GM23338 (cell line): ENCODE measurements around the gene NTRK3. TPM values are rescaled to one million over a fixed set of nuclear protein-coding genes. Genes with fewer than 3 reads are reported as not detected.

Source experiments
- ATAC-seq: fragments of 200-7000 bp; cut with Tn5 transposase; 3 replicates; pipeline ENCODE4 v1.9.1; 2020
- DNase-seq: peaks from one replicate; pipeline ENCODE4 v3.0.0-alpha.2; 2015; ENCODE audit warnings: low spot score
- H2AFZ ChIP-seq: fragments of 200-600 bp; sonication (generic); 2 replicates; pipeline ENCODE4 v1.8.0; 2016; ENCODE audit warnings: antibody characterized with exemption, mild to moderate bottlenecking, moderate library complexity
- H3F3A ChIP-seq: fragments of 200-600 bp; sonication (generic); replicated peaks from 2 replicates; pipeline ENCODE4 v1.8.0; 2017; ENCODE audit warnings: antibody characterized with exemption, mixed run types, low read depth
- H3K27ac ChIP-seq: fragments of 200-600 bp; sonication (generic); 2 replicates; pipeline ENCODE4 v1.6.1; 2016; ENCODE audit warnings: low read depth
- H3K27me3 ChIP-seq: fragments of 200-600 bp; sonication (generic); 2 replicates; pipeline ENCODE4 v1.8.0; 2016; ENCODE audit warnings: mild to moderate bottlenecking, mixed run types, moderate library complexity; ENCODE audit not compliant: insufficient read depth
- H3K36me3 ChIP-seq: fragments of 200-600 bp; sonication (generic); 2 replicates; pipeline ENCODE4 v1.8.0; 2016; ENCODE audit warnings: mild to moderate bottlenecking; ENCODE audit not compliant: insufficient read depth
- H3K4me1 ChIP-seq: fragments of 200-600 bp; sonication (generic); 2 replicates; pipeline ENCODE4 v1.8.0; 2016; ENCODE audit warnings: mild to moderate bottlenecking, moderate library complexity; ENCODE audit not compliant: insufficient read depth
- H3K4me2 ChIP-seq: fragments of 200-600 bp; sonication (generic); 2 replicates; pipeline ENCODE4 v1.7.1; 2017; ENCODE audit warnings: mixed run types
- H3K4me3 ChIP-seq: fragments of 200-600 bp; sonication (generic); 2 replicates; pipeline ENCODE4 v1.6.1; 2016; ENCODE audit warnings: mixed run types
- H3K79me2 ChIP-seq: fragments of 200-600 bp; sonication (generic); replicated peaks from 2 replicates; pipeline ENCODE4 v1.8.0; 2017; ENCODE audit warnings: mild to moderate bottlenecking; ENCODE audit not compliant: insufficient read depth
- H3K9me2 ChIP-seq: fragments of 200-600 bp; sonication (generic); 2 replicates; pipeline ENCODE4 v1.8.0; 2017; ENCODE audit not compliant: insufficient read depth
- H4K20me1 ChIP-seq: fragments of 200-600 bp; sonication (generic); replicated peaks from 2 replicates; pipeline ENCODE4 v1.8.0; 2017; ENCODE audit warnings: mild to moderate bottlenecking; ENCODE audit not compliant: insufficient read depth
- H3K27ac Mint-ChIP-seq: 2 replicates; pipeline ENCODE4 v1.8.0; 2020; ENCODE audit warnings: inconsistent platforms, mild to moderate bottlenecking, moderate library complexity, mixed read lengths
- H3K27me3 Mint-ChIP-seq: 3 replicates; pipeline ENCODE4 v1.8.0; 2022; ENCODE audit warnings: low read depth, mild to moderate bottlenecking, moderate library complexity, mixed read lengths, inconsistent platforms; ENCODE audit not compliant: insufficient read depth, poor library complexity
- H3K36me3 Mint-ChIP-seq: 3 replicates; pipeline ENCODE4 v1.8.0; 2021; ENCODE audit warnings: low read depth, mild to moderate bottlenecking, inconsistent platforms, moderate library complexity, mixed read lengths
- H3K4me1 Mint-ChIP-seq: 3 replicates; pipeline ENCODE4 v1.8.0; 2020; ENCODE audit warnings: mild to moderate bottlenecking, inconsistent platforms, mixed read lengths
- H3K4me3 Mint-ChIP-seq: 3 replicates; pipeline ENCODE4 v1.8.0; 2021; ENCODE audit warnings: moderate library complexity, mild to moderate bottlenecking, inconsistent platforms, mixed read lengths
- H3K9me3 Mint-ChIP-seq: 3 replicates; pipeline ENCODE4 v1.8.0; 2020; ENCODE audit warnings: moderate library complexity, mild to moderate bottlenecking, inconsistent platforms, mixed read lengths
- CREB1 ChIP-seq: fragments of 250-450 bp; sonication (Bioruptor Pico); IDR thresholded peaks from 2 replicates; pipeline ENCODE4 v1.5.0; 2020; ENCODE audit warnings: low read depth, mild to moderate bottlenecking, moderate library complexity
- CTCF ChIP-seq, 2 experiments: fragments of 200-600 bp in 1 of 2; sonication (generic) in 1 of 2; conservative IDR thresholded peaks; 2 replicates each; pipeline versions ENCODE4 v1.5.1 to v1.6.1; 2016 to 2017; ENCODE audit warnings: antibody characterized with exemption in 2 of 2, low read depth in 2 of 2, mild to moderate bottlenecking in 2 of 2, moderate library complexity in 1 of 2
- EZH2 ChIP-seq: fragments of 200-600 bp; sonication (generic); IDR thresholded peaks from one replicate; pipeline ENCODE4 v1.8.0; 2017; ENCODE audit warnings: antibody characterized with exemption, mild to moderate bottlenecking, low read depth; ENCODE audit not compliant: unreplicated experiment
- EZH2phosphoT487 ChIP-seq: fragments of 200-600 bp; sonication (generic); IDR thresholded peaks from one replicate; pipeline ENCODE4 v1.8.1; 2018; ENCODE audit warnings: antibody characterized with exemption; ENCODE audit not compliant: unreplicated experiment
- JUNB ChIP-seq: IDR thresholded peaks from one replicate; pipeline ENCODE4 v1.6.1; 2016; ENCODE audit warnings: antibody characterized with exemption; ENCODE audit not compliant: unreplicated experiment
- NANOG ChIP-seq: IDR thresholded peaks from 2 replicates; pipeline ENCODE4 v1.6.1; 2016; ENCODE audit warnings: antibody characterized with exemption, borderline replicate concordance
- STAT1 ChIP-seq: IDR thresholded peaks from one replicate; pipeline ENCODE4 v1.6.1; 2016; ENCODE audit warnings: antibody characterized with exemption; ENCODE audit not compliant: unreplicated experiment
- ZNF114 ChIP-seq: fragments of 250-450 bp; sonication (Bioruptor Pico); IDR thresholded peaks from 2 replicates; pipeline ENCODE4 v1.5.0; 2020; ENCODE audit warnings: mild to moderate bottlenecking, moderate library complexity
- polyA plus RNA-seq: library from polyadenylated mRNA; unstranded; fragments of >200 nt; fragmentation: Nextera tagmentation; extraction: Ambion mirVana; gene quantifications from 2 replicates; pipeline ENCODE4 v1.2.1, GENCODE V29; 2016
- total RNA-seq: library from RNA; depleted of rRNA; stranded (reverse); fragments of >200 nt; shearing (Covaris generic); gene quantifications from 2 replicates; pipeline ENCODE4 v1.2.3, GENCODE V29; 2014
- TF ChIP-seq, protein P1 (sequence below): IDR thresholded peaks from one replicate; pipeline ENCODE4 v1.6.1; 2018; ENCODE audit warnings: antibody characterized with exemption; ENCODE audit not compliant: unreplicated experiment
- TF ChIP-seq, protein P2 (sequence below): IDR thresholded peaks from 2 replicates; pipeline ENCODE4 v1.6.1; 2016; ENCODE audit warnings: antibody characterized with exemption

Gene NTRK3
- total and polyA plus RNA-seq, 2 experiments from 2014 or later, result 3.1 to 5.3 TPM

GRCh38 chr15:88221836-88222235, 34.7 kb downstream of the NTRK3 start (continued):
- TF ChIP-seq, protein P1, sequence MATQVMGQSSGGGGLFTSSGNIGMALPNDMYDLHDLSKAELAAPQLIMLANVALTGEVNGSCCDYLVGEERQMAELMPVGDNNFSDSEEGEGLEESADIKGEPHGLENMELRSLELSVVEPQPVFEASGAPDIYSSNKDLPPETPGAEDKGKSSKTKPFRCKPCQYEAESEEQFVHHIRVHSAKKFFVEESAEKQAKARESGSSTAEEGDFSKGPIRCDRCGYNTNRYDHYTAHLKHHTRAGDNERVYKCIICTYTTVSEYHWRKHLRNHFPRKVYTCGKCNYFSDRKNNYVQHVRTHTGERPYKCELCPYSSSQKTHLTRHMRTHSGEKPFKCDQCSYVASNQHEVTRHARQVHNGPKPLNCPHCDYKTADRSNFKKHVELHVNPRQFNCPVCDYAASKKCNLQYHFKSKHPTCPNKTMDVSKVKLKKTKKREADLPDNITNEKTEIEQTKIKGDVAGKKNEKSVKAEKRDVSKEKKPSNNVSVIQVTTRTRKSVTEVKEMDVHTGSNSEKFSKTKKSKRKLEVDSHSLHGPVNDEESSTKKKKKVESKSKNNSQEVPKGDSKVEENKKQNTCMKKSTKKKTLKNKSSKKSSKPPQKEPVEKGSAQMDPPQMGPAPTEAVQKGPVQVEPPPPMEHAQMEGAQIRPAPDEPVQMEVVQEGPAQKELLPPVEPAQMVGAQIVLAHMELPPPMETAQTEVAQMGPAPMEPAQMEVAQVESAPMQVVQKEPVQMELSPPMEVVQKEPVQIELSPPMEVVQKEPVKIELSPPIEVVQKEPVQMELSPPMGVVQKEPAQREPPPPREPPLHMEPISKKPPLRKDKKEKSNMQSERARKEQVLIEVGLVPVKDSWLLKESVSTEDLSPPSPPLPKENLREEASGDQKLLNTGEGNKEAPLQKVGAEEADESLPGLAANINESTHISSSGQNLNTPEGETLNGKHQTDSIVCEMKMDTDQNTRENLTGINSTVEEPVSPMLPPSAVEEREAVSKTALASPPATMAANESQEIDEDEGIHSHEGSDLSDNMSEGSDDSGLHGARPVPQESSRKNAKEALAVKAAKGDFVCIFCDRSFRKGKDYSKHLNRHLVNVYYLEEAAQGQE, result no peak
- TF ChIP-seq CTCF (conservative IDR thresholded peaks at IDR 0.05; ENCODE audit: low read depth in 2 of 2) (no peak), STAT1 (no peak), CREB1 (CRISPR knock-in tag) (no peak), ZNF114 (CRISPR knock-in tag) (no peak), NANOG (no peak)

GRCh38 chr15:88220443-88221335, 35.9 kb downstream of the NTRK3 start:
- no peaks in the 10 kb centered on the region for H3K27me3 Mint-ChIP-seq
- H3K27ac Mint-ChIP-seq, result no peak overlapping the region
- Histone ChIP-seq H3F3A (no peaks in the 10 kb centered on the region), H3K27ac (no peak overlapping the region), H3K4me3 (no peak overlapping the region), H3K4me1 (no peaks in the 10 kb centered on the region), H4K20me1 (no peaks in the 10 kb centered on the region), H3K36me3 (no peaks in the 10 kb centered on the region), H3K9me2 (no peaks in the 10 kb centered on the region), H3K79me2 (no peaks in the 10 kb centered on the region), H3K27me3 (no peaks in the 10 kb centered on the region), H2AFZ (no peak overlapping the region), H3K4me2 (no peak overlapping the region)
- DNase-seq (no peak), ATAC-seq (no peak)
- no peaks in the 10 kb centered on the region; the same call in 2 of the 3 replicates for H3K36me3 Mint-ChIP-seq
- H3K9me3 Mint-ChIP-seq, result no peaks in the 10 kb centered on the region; the same call in 2 of the 3 replicates
- no peaks in the 10 kb centered on the region; the same call in 2 of the 3 replicates for H3K4me1 Mint-ChIP-seq
- H3K4me3 Mint-ChIP-seq, result no peak overlapping the region
- TF ChIP-seq CREB1 (CRISPR knock-in tag), result no peak
- no peak for TF ChIP-seq STAT1
- TF ChIP-seq, protein P1, result no peak
- no peak for TF ChIP-seq EZH2phosphoT487
- TF ChIP-seq CTCF (conservative IDR thresholded peaks at IDR 0.05; ENCODE audit: low read depth in 2 of 2), result no peak
- TF ChIP-seq JUNB, result no peak
- TF ChIP-seq, protein P2, sequence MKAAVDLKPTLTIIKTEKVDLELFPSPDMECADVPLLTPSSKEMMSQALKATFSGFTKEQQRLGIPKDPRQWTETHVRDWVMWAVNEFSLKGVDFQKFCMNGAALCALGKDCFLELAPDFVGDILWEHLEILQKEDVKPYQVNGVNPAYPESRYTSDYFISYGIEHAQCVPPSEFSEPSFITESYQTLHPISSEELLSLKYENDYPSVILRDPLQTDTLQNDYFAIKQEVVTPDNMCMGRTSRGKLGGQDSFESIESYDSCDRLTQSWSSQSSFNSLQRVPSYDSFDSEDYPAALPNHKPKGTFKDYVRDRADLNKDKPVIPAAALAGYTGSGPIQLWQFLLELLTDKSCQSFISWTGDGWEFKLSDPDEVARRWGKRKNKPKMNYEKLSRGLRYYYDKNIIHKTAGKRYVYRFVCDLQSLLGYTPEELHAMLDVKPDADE, result no peak
- no peak for TF ChIP-seq NANOG
- TF ChIP-seq EZH2, result no peak
- TF ChIP-seq ZNF114 (CRISPR knock-in tag), result no peak
